ENCODE measurements around the gene EVX2.

The EVX2 gene

DNA sequence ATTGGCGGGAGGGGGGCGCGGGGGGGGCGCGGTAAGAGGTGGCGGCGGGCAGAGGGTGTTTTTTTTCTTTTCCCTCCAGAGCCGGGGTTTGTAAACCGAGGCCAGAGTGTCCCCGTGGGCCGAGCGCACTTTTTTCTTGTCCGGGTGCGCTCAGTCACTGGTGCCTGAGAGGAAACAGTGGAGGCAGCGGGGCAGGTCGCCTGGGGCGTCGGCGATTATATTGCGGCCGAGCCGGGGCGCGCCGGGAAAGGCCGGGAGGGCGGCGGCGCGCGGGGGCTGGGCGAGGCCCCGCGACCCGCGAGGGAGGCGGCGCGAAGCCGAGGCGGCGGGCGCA is 46.0 kb upstream of the EVX2 start:
- no peaks in the 10 kb centered on the region for H3K36me3 ChIP-seq (ENCODE audit: insufficient read depth, low read length)
- H3K79me2 ChIP-seq (ENCODE audit: insufficient read depth, low read length), result no peaks in the 10 kb centered on the region
- H3K27me3 ChIP-seq (ENCODE audit: insufficient read depth, low read length), result no peaks in the 10 kb centered on the region; the same call in none of the 2 replicates
- H3K9ac ChIP-seq (ENCODE audit: low read length), result no peak overlapping the region
- no peak overlapping the region for H2AFZ ChIP-seq (ENCODE audit: low read length)
- H3K9me3 ChIP-seq (ENCODE audit: low read length), result no peaks in the 10 kb centered on the region
- H3K4me1 ChIP-seq (ENCODE audit: insufficient read depth, low read length, severe bottlenecking), result no peaks in the 10 kb centered on the region
- no peak overlapping the region for H3K4me2 ChIP-seq (ENCODE audit: low read length)
- no peak overlapping the region for H3K27ac ChIP-seq (ENCODE audit: low read depth, low read length, poor library complexity, severe bottlenecking)
- no peaks in the 10 kb centered on the region for H3F3A ChIP-seq (ENCODE audit: insufficient read depth, low read length)
- H3K9me2 ChIP-seq (ENCODE audit: low read depth, low read length), result no peaks in the 10 kb centered on the region
- TF ChIP-seq CTCF (IDR thresholded peaks at IDR 0.05; ENCODE audit: low read length) (no peak), EZH2 (IDR thresholded peaks at IDR 0.05; ENCODE audit: borderline replicate concordance, low read length) (no peak)
- H3K4me3 ChIP-seq (ENCODE audit: low read depth, low read length, poor library complexity, severe bottlenecking), result no peak overlapping the region
- H4K20me1 ChIP-seq (ENCODE audit: insufficient read depth, low read length), result no peaks in the 10 kb centered on the region

DNA sequence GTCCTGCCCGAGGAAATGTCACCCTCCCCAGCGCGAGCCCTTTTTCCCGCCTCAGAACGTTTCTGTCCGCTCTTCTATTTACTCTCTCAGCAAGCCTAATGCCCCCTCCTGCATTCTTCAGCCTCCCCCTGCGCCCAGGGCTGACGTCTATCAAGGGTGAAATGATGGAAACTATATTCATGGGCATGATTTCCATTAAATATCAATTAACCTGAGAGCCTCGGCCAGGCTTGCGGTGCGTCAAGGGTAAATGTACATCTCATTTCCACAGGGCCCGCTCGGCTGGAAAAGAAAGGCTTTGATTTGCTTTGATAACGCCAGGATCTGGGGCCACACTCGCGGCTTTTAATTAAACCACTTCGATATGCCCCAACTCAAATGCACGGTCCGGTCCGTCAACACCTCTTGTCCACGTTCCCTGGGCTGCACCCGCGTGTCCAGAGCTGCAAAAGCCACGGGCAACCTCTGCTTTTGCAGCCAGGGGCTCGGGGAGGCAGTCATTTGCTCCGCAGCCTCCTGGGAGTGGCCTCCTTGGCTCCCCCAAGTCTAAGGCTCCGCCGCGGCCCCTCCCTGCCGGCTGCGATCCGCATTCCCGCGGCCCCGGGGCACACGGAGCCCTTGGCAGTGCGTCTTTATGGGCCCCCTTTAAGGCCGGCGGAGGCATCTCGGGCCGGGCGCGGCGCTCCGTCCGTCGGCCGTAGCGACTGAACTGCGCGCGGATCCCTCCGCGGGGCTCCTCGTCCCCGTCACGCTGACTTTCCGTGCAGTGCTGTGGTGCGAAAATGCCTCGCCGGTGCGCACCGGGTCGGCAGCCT is 45.4 kb upstream of the EVX2 start, which contains the start of gene HOXD8:
TSS of gene HOXD8 (plus strand) at position 724 of the 815 bp plus-strand sequence. CDS start 662 bp downstream, outside the sequence.
- Histone ChIP-seq H3K27ac (ENCODE audit: low read depth, low read length, poor library complexity, severe bottlenecking) (no peak within 1 kb of the TSS), H3K27me3 (ENCODE audit: insufficient read depth, low read length) (no peaks in the 10 kb centered on the region; the same call in none of the 2 replicates), H3K4me3 (ENCODE audit: low read depth, low read length, poor library complexity, severe bottlenecking) (no peak within 1 kb of the TSS), H3K9ac (ENCODE audit: low read length) (no peak within 1 kb of the TSS), H3K4me2 (ENCODE audit: low read length) (no peak within 1 kb of the TSS), H2AFZ (ENCODE audit: low read length) (no peak within 1 kb of the TSS), H4K20me1 (ENCODE audit: insufficient read depth, low read length) (no peaks in the 10 kb centered on the region), H3K79me2 (ENCODE audit: insufficient read depth, low read length) (no peaks in the 10 kb centered on the region), H3K9me2 (ENCODE audit: low read depth, low read length) (no peaks in the 10 kb centered on the region), H3F3A (ENCODE audit: insufficient read depth, low read length) (no peaks in the 10 kb centered on the region), H3K4me1 (ENCODE audit: insufficient read depth, low read length, severe bottlenecking) (no peaks in the 10 kb centered on the region), H3K9me3 (ENCODE audit: low read length) (no peaks in the 10 kb centered on the region), H3K36me3 (ENCODE audit: insufficient read depth, low read length) (no peaks in the 10 kb centered on the region)
- TF ChIP-seq CTCF (IDR thresholded peaks at IDR 0.05; ENCODE audit: low read length) (no peak), EZH2 (IDR thresholded peaks at IDR 0.05; ENCODE audit: borderline replicate concordance, low read length) (no peak)

DNA sequence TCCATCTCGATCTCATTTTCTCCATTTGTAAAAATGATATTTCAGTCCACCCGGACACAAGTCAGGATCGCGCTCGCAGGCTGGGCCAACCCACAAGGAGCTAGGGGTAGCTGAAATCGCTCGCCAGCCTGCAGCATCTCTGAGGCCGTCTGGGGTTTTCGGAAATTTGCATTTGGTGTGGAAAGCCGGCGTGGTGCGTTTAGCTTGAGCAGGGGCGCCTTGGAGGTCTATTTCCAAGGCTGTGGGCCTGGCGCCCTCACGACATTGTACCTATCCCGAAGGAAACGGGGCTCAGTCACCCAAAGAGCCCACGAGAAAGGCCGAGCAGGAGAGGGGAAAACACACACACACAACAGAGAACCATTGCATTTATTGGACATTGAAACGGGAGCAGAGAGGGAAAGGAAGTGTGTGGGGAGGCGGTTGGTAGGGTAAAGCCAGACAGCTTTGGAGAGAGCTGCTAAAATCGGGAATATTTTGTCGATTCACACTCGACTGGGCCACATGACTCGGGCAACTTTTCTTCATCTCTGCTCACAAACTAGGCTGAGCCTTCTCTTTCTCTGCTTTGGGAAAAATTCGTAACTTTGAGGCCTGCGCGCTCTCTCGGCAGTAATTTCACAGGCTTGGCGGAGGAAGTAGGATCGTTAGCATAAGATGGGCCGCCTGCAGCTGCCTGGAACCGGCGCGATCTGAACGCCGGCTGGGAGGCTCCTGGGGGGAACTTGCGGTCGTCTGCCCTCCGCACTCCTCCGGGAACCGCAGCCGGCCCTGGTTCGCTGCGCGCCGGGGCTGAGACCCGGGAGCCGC is 44.6 kb upstream of the EVX2 start:
- H3K79me2 ChIP-seq (ENCODE audit: insufficient read depth, low read length), result no peaks in the 10 kb centered on the region
- no peak overlapping the region for H3K9ac ChIP-seq (ENCODE audit: low read length)
- H4K20me1 ChIP-seq (ENCODE audit: insufficient read depth, low read length), result no peaks in the 10 kb centered on the region
- no peaks in the 10 kb centered on the region for H3K4me1 ChIP-seq (ENCODE audit: insufficient read depth, low read length, severe bottlenecking)
- H3K27ac ChIP-seq (ENCODE audit: low read depth, low read length, poor library complexity, severe bottlenecking), result no peak overlapping the region
- H3F3A ChIP-seq (ENCODE audit: insufficient read depth, low read length), result no peaks in the 10 kb centered on the region
- H3K9me2 ChIP-seq (ENCODE audit: low read depth, low read length), result no peaks in the 10 kb centered on the region
- H3K9me3 ChIP-seq (ENCODE audit: low read length), result no peaks in the 10 kb centered on the region
- no peak overlapping the region for H3K4me2 ChIP-seq (ENCODE audit: low read length)
- H3K36me3 ChIP-seq (ENCODE audit: insufficient read depth, low read length), result no peaks in the 10 kb centered on the region
- H2AFZ ChIP-seq (ENCODE audit: low read length), result no peak overlapping the region
- H3K27me3 ChIP-seq (ENCODE audit: insufficient read depth, low read length), result no peaks in the 10 kb centered on the region; the same call in none of the 2 replicates
- H3K4me3 ChIP-seq (ENCODE audit: low read depth, low read length, poor library complexity, severe bottlenecking), result no peak overlapping the region
- no peak for TF ChIP-seq CTCF (IDR thresholded peaks at IDR 0.05; ENCODE audit: low read length)
- TF ChIP-seq EZH2 (IDR thresholded peaks at IDR 0.05; ENCODE audit: borderline replicate concordance, low read length), result no peak

All from OCI-LY1 (cell line).